Lung (tissue), 12 donors: ENCODE measurements around the gene SMIM7. TPM values are rescaled to one million over a fixed set of nuclear protein-coding genes. Genes with fewer than 3 reads are reported as not detected.

Source experiments
- ATAC-seq: fragments of 200-7000 bp; cut with Tn5 transposase; one replicate; pipeline ENCODE4 v1.9.1; 2020; ENCODE audit warnings: moderate number of reproducible peaks; ENCODE audit not compliant: insufficient read depth, low FRiP score
- DNase-seq, 3 donors: peaks; one replicate each; pipeline ENCODE4 v3.0.0-alpha.2; 2013 to 2017
- H3K27ac ChIP-seq, 2 donors: one replicate each; pipeline ENCODE4 v1.5.1; 2013; ENCODE audit warnings: mild to moderate bottlenecking in 2 of 2, moderate library complexity in 2 of 2, control low read depth in 1 of 2, inconsistent platforms in 1 of 2, low read depth in 1 of 2, low read length in 1 of 2
- H3K27me3 ChIP-seq, 3 donors: one replicate each; pipeline ENCODE4 v1.5.1; 2013; ENCODE audit warnings: low read length in 2 of 3; ENCODE audit not compliant: control insufficient read depth in 3 of 3, insufficient read depth in 3 of 3
- H3K36me3 ChIP-seq, 4 donors: one replicate each; pipeline ENCODE4 v1.5.1; 2013; ENCODE audit warnings: low read length in 4 of 4, mild to moderate bottlenecking in 1 of 4, moderate library complexity in 1 of 4; ENCODE audit not compliant: control insufficient read depth in 4 of 4, insufficient read depth in 4 of 4
- H3K4me1 ChIP-seq, 5 donors: one replicate each; pipeline ENCODE4 v1.5.1; 2013; ENCODE audit warnings: low read length in 5 of 5, mild to moderate bottlenecking in 2 of 5, moderate library complexity in 1 of 5; ENCODE audit not compliant: control insufficient read depth in 5 of 5, insufficient read depth in 5 of 5
- H3K4me3 ChIP-seq: one replicate; pipeline ENCODE4 v1.5.1; 2013; ENCODE audit warnings: mild to moderate bottlenecking, control low read depth, moderate library complexity
- H3K9ac ChIP-seq, 2 donors: one replicate each; pipeline ENCODE4 v1.5.1; 2013; ENCODE audit warnings: low read length in 2 of 2, control low read depth in 1 of 2; ENCODE audit not compliant: insufficient read depth in 1 of 2
- H3K9me3 ChIP-seq, 4 donors: one replicate each; pipeline ENCODE4 v1.5.1; 2013; ENCODE audit warnings: low read length in 3 of 4, mild to moderate bottlenecking in 1 of 4, moderate library complexity in 1 of 4; ENCODE audit not compliant: control insufficient read depth in 4 of 4, insufficient read depth in 3 of 4
- WGBS, 2 donors: extraction: QIAGEN DNeasy Blood & Tissue Kit; methylation state at CpG; one replicate each; pipeline ENCODE4 v1.1.7; 2013; 5-methylcytosine and 5-hydroxymethylcytosine counted together
- polyA plus RNA-seq, 2 donors: library from polyadenylated mRNA; stranded (reverse); fragments of 200-250 nt; gene quantifications; one replicate each; pipeline ENCODE4 v1.2.1, GENCODE V29; 2013
- total RNA-seq, 2 donors: library from RNA; depleted of rRNA in 1 of 2; stranded (reverse); fragments of >200 nt in 1 of 2; gene quantifications; one replicate each; pipeline ENCODE4 v1.2.1, GENCODE V29; 2014 to 2021
- TF ChIP-seq, protein P1 (sequence below): IDR thresholded peaks from 2 replicates; pipeline ENCODE4 v1.5.1; 2012; ENCODE audit warnings: mild to moderate bottlenecking; ENCODE audit errors: control extremely low read depth, extremely low read depth
- donor health status: control.
- donor health status: control.
- donor health status: Bipolar disorder and iron deficiency.
- donor health status: healthy.
- donor health status: DM: yes; HTN: yes; CAD: no.

The SMIM7 gene
- total and polyA plus RNA-seq, 4 donors = 68.0 to 86.3 (median 78.8) TPM

DNA sequence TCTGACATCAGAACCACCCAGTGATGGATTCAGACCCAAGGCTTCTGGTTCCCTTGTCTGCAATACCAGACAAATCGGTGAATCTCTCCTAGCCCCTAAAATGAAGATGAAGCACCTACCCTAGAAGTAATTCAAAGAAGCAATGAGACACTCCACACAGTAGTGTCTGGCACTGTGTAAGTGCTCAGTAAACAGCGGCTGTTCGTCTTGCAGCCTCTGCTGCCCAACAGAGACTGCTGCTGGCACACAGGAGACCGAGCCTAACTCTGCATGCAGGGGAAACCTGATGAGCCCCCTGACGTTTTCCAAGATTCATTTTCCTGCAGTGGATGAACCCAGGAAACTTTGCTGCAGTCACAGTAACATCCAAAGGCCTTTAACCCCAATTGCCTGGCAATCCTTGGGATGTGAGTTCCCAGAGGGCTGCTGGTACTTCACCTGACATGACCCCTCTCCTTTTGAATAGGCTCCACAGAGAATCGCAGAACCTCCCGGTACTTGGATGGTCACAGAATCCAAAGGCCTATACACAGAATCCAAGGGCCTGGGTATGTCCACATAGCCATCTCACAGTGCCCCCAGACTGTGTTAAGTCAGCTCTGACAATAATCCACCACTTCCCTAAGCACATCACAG, 38.7 kb downstream of the SMIM7 start:
- no peaks in the 10 kb centered on the region for H3K27me3 ChIP-seq
- TF ChIP-seq, protein P1, sequence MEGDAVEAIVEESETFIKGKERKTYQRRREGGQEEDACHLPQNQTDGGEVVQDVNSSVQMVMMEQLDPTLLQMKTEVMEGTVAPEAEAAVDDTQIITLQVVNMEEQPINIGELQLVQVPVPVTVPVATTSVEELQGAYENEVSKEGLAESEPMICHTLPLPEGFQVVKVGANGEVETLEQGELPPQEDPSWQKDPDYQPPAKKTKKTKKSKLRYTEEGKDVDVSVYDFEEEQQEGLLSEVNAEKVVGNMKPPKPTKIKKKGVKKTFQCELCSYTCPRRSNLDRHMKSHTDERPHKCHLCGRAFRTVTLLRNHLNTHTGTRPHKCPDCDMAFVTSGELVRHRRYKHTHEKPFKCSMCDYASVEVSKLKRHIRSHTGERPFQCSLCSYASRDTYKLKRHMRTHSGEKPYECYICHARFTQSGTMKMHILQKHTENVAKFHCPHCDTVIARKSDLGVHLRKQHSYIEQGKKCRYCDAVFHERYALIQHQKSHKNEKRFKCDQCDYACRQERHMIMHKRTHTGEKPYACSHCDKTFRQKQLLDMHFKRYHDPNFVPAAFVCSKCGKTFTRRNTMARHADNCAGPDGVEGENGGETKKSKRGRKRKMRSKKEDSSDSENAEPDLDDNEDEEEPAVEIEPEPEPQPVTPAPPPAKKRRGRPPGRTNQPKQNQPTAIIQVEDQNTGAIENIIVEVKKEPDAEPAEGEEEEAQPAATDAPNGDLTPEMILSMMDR = no peak
- DNase-seq = no peak
- ATAC-seq = no peak
- H3K4me1 ChIP-seq = peaks cover 3 to 30% (median 6%) of the 10 kb centered on the region in 5 donors
- H3K4me3 ChIP-seq = no peak overlapping the region
- WGBS, 2 donors = 74 to 83% methylated on average over 7 of the region's 7 CpGs
- H3K27ac ChIP-seq = no peak overlapping the region
- H3K9me3 ChIP-seq = no peaks in the 10 kb centered on the region
- H3K36me3 ChIP-seq = peaks cover 0 to 5% (median 4%) of the 10 kb centered on the region in 4 donors
- no peak overlapping the region for H3K9ac ChIP-seq

DNA sequence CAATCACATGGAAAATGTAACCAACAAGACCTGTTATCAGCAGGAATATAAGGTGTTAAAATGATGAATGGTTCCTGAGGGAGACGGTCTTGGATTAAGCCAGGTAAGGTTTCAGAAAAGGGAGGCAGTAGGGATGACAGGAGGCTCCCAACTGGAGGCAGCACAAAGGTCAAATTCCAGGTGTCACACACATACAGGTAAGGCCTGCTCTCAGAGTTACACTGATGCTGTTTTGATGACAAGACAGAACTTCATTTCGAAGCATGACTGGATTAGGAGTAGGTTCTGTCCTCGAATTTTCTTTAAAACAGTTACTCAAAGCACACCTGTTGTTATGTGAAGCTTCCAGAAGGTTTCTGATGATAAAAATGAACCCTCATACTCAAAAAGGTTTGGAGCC, 39.4 kb downstream of the SMIM7 start:
- no peaks in the 10 kb centered on the region for H3K9me3 ChIP-seq
- ATAC-seq = no peak
- peaks cover 0 to 29% (median 2%) of the 10 kb centered on the region in 5 donors for H3K4me1 ChIP-seq
- no peak overlapping the region for H3K9ac ChIP-seq
- WGBS, 2 donors = 73 to 88% methylated on average over 3 of the region's 3 CpGs
- no peak overlapping the region for H3K4me3 ChIP-seq
- DNase-seq = no peak
- no peaks in the 10 kb centered on the region for H3K27me3 ChIP-seq
- peaks cover 0 to 5% (median 4%) of the 10 kb centered on the region in 4 donors for H3K36me3 ChIP-seq
- H3K27ac ChIP-seq = no peak overlapping the region
- TF ChIP-seq, protein P1 = no peak

DNA sequence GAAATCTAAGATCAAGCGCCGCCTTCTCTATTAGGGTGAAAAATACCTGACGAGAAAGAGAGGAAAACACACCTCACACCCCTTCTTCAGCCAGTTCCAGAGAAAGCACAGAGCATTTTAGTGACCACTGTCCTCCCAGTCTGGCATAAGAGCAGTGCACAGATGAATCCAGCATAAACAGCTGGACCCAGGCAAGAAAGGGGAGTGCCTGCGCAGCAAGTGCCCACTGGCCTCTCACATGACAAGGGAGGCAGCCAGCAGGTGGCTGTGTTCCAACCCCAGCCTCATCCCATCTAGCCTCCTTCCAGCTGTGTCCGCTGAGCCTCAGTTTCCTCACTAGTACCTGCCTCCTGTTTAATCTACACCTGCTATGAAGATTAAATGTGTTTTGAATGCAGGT, 39.9 kb downstream of the SMIM7 start:
- H3K4me1 ChIP-seq = peaks cover 0 to 33% (median 0%) of the 10 kb centered on the region in 5 donors
- ATAC-seq = no peak
- H3K27ac ChIP-seq = peak overlapping the region in 1 of 2 donors; percentile 12

More for the DNA sequence above, 39.9 kb downstream of the SMIM7 start:
- Histone ChIP-seq H3K4me3 (no peak overlapping the region), H3K36me3 (peaks cover 0 to 5% (median 0%) of the 10 kb centered on the region in 4 donors), H3K9me3 (no peaks in the 10 kb centered on the region), H3K9ac (no peak overlapping the region), H3K27me3 (no peaks in the 10 kb centered on the region)
- WGBS, 2 donors = 83 to 95% methylated on average over 5 of the region's 5 CpGs
- TF ChIP-seq, protein P1 = no peak
- DNase-seq = no peak
